Osteoblast (primary cell): Measurements from ENCODE around the gene TRIM44. TPM values are rescaled to one million over a fixed set of nuclear protein-coding genes. Genes with fewer than 3 reads are reported as not detected.

ENCODE experiments used
- DNase-seq: peaks from one replicate; pipeline ENCODE4 v3.0.0; 2011; ENCODE audit warnings: low spot score, mixed read lengths; ENCODE audit not compliant: insufficient read length; ENCODE audit errors: missing footprints
- H2AFZ ChIP-seq: 2 replicates; pipeline ENCODE4 v1.6.0; 2011; ENCODE audit warnings: mild to moderate bottlenecking, low read length
- H3K27ac ChIP-seq: 2 replicates; pipeline ENCODE4 v1.5.1; 2011; ENCODE audit warnings: mild to moderate bottlenecking, low read depth, low read length, moderate library complexity
- H3K27me3 ChIP-seq: 2 replicates; pipeline ENCODE4 v1.6.0; 2012; ENCODE audit warnings: mild to moderate bottlenecking, control low read depth, inconsistent platforms, low read length, moderate library complexity; ENCODE audit not compliant: insufficient read depth
- H3K36me3 ChIP-seq: 2 replicates; pipeline ENCODE4 v1.5.1; 2011; ENCODE audit warnings: mild to moderate bottlenecking, low read length, control low read depth, moderate library complexity; ENCODE audit not compliant: insufficient read depth
- H3K4me1 ChIP-seq: 2 replicates; pipeline ENCODE4 v1.5.1; 2011; ENCODE audit warnings: mild to moderate bottlenecking, low read length, control low read depth, moderate library complexity; ENCODE audit not compliant: insufficient read depth
- H3K4me2 ChIP-seq: 2 replicates; pipeline ENCODE4 v1.6.0; 2011; ENCODE audit warnings: mild to moderate bottlenecking, low read length; ENCODE audit not compliant: insufficient read depth
- H3K4me3 ChIP-seq: fragments of 200-600 bp; sonication (generic); 3 replicates; pipeline ENCODE4 v1.5.1; 2012; ENCODE audit warnings: mild to moderate bottlenecking, low read length, inconsistent platforms; ENCODE audit not compliant: insufficient read depth
- H3K79me2 ChIP-seq: 2 replicates; pipeline ENCODE4 v1.6.0; 2012; ENCODE audit warnings: mild to moderate bottlenecking, low read length, control low read depth, inconsistent platforms; ENCODE audit not compliant: insufficient read depth
- H3K9me3 ChIP-seq: 2 replicates; pipeline ENCODE4 v1.5.1; 2011; ENCODE audit warnings: low read depth, low read length, control low read depth
- H4K20me1 ChIP-seq: 2 replicates; pipeline ENCODE4 v1.6.0; 2012; ENCODE audit warnings: mild to moderate bottlenecking, low read length, control low read depth; ENCODE audit not compliant: insufficient read depth
- CTCF ChIP-seq: IDR thresholded peaks from 2 replicates; pipeline ENCODE4 v1.5.1; 2011; ENCODE audit warnings: mild to moderate bottlenecking, low read depth, low read length, moderate library complexity; ENCODE audit errors: extremely low read depth
- total RNA-seq: library from RNA; depleted of rRNA; stranded (reverse); fragments of >200 nt; gene quantifications from 2 replicates; pipeline ENCODE4 v1.2.3, GENCODE V29; 2012

TRIM44 gene
- total RNA-seq, 1 donor: 40.5 TPM

- Histone ChIP-seq H3K36me3 (no peaks in the 10 kb centered on the region), H4K20me1 (peaks cover 10% of the 10 kb centered on the region), H3K4me3 (no peak overlapping the region), H3K79me2 (no peaks in the 10 kb centered on the region), H3K4me1 (no peaks in the 10 kb centered on the region), H3K9me3 (no peaks in the 10 kb centered on the region), H3K27me3 (no peaks in the 10 kb centered on the region), H3K4me2 (no peak overlapping the region), H2AFZ (no peak overlapping the region), H3K27ac (no peak overlapping the region)
- DNase-seq: no peak
- TF ChIP-seq CTCF: no peak
Measured at GRCh38 chr11:35746356-35747153, 84.0 kb downstream of the TRIM44 start.

- no peak overlapping the region for H2AFZ ChIP-seq
- no peaks in the 10 kb centered on the region for H3K36me3 ChIP-seq
- H3K4me1 ChIP-seq: peaks cover 6% of the 10 kb centered on the region
- H3K4me2 ChIP-seq: no peak overlapping the region
- H3K9me3 ChIP-seq: no peaks in the 10 kb centered on the region
- peaks cover 13% of the 10 kb centered on the region for H4K20me1 ChIP-seq
- no peak for TF ChIP-seq CTCF
- DNase-seq: no peak
- H3K27me3 ChIP-seq: no peaks in the 10 kb centered on the region
- no peaks in the 10 kb centered on the region for H3K79me2 ChIP-seq
- no peak overlapping the region for H3K4me3 ChIP-seq
- H3K27ac ChIP-seq: no peak overlapping the region
Measured at GRCh38 chr11:35747668-35748067, 85.1 kb downstream of the TRIM44 start.

- H3K4me2 ChIP-seq: no peak overlapping the region
- no peak for TF ChIP-seq CTCF
- DNase-seq: no peak
- H3K27me3 ChIP-seq: no peaks in the 10 kb centered on the region
- H3K79me2 ChIP-seq: no peaks in the 10 kb centered on the region
- H3K4me1 ChIP-seq: peaks cover 6% of the 10 kb centered on the region
- peaks cover 8% of the 10 kb centered on the region for H4K20me1 ChIP-seq
- no peak overlapping the region for H2AFZ ChIP-seq
- H3K9me3 ChIP-seq: no peaks in the 10 kb centered on the region
- H3K36me3 ChIP-seq: no peaks in the 10 kb centered on the region
- no peak overlapping the region for H3K27ac ChIP-seq
- H3K4me3 ChIP-seq: no peak overlapping the region
Measured at GRCh38 chr11:35748644-35749043, 86.1 kb downstream of the TRIM44 start.

- H3K36me3 ChIP-seq: no peaks in the 10 kb centered on the region
- no peak for DNase-seq
- H3K79me2 ChIP-seq: no peaks in the 10 kb centered on the region
- no peak for TF ChIP-seq CTCF
- H2AFZ ChIP-seq: no peak overlapping the region
- H4K20me1 ChIP-seq: peaks cover 8% of the 10 kb centered on the region
- H3K4me1 ChIP-seq: peaks cover 6% of the 10 kb centered on the region
- no peaks in the 10 kb centered on the region for H3K9me3 ChIP-seq
- H3K4me3 ChIP-seq: no peak overlapping the region
- no peak overlapping the region for H3K27ac ChIP-seq
- no peaks in the 10 kb centered on the region for H3K27me3 ChIP-seq
- H3K4me2 ChIP-seq: no peak overlapping the region
Measured at GRCh38 chr11:35750315-35750714, 87.7 kb downstream of the TRIM44 start.
